HS-5 (cell line): ENCODE measurements around the gene WDR74.
"Not testable (repeated sequence)": the region's sequence is repeated elsewhere in the genome, so short reads cannot be mapped to it uniquely, and the experiment has no call there.

ENCODE experiments used
- DNase-seq: peaks from one replicate; pipeline ENCODE4 v3.0.0-alpha.2; 2012; ENCODE audit warnings: low read depth

The WDR74 gene

GRCh38 chr11:62860835-62861563 is 21.6 kb upstream of the WDR74 start:
- DNase-seq = no peak

GRCh38 chr11:62859281-62859703 is 19.9 kb upstream of the WDR74 start:
- not testable (repeated sequence) for DNase-seq

DNA sequence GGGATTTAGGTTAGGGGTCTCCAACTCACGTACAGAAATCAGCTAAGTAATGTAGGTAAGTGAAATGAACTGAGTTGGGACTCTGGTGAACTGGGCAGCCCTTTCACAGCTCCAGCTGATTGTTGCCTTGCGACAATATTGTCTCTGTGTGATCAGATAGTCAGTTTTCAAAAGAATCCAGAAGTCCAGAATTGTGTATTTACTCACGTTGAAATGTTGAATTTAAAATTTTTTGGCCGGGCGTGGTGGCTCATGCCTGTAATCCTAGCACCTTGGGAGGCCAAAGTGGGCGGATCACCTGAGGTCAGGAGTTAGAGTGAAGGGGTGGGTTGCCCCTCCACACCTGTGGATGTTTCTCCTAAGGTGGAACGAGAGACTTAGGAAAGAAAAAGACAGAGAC is 18.8 kb upstream of the WDR74 start:
- no peak for DNase-seq

- no peak for DNase-seq
These were observed 18.2 kb upstream of the WDR74 start for GRCh38 chr11:62857541-62857982.

GRCh38 chr11:62856333-62856895 is 17.0 kb upstream of the WDR74 start:
- no peak for DNase-seq

DNA sequence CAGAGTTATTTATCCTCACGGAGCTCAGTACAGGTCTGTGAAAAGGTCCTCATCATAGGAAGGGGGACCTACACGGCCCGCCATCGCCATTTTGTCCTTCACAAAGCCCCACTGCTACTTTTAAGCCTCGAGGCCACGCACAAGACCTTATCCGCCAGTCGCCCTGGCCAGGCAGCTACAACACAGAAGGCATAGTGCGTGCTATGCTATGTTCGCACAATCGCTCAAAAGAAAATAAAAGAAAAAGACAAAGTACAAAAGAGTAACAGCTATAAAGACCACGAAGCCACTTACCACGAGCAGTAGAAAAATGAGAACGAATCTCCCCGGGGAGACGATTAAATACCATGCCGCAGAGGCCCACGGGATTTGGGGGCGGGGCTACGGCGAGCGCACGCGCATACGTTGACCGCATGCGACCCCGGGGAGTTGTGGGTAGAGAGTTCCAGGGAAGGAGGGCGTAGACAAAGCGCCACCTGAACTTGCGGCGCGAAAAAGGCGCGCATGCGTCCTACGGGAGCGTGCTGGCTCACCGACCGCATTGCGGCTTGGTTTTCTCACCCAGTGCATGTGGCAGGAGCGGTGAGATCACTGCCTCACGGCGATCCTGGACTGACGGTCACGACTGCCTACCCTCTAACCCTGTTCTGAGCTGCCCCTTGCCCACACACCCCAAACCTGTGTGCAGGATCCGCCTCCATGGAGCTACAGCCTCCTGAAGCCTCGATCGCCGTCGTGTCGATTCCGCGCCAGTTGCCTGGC is 16.4 kb upstream of the WDR74 start:
- peak; percentile 97 for DNase-seq

GRCh38 chr11:62854825-62855570 is 15.6 kb upstream of the WDR74 start:
- no peak for DNase-seq

- DNase-seq = no peak
These were observed 14.8 kb upstream of the WDR74 start for GRCh38 chr11:62854013-62854824.

DNA sequence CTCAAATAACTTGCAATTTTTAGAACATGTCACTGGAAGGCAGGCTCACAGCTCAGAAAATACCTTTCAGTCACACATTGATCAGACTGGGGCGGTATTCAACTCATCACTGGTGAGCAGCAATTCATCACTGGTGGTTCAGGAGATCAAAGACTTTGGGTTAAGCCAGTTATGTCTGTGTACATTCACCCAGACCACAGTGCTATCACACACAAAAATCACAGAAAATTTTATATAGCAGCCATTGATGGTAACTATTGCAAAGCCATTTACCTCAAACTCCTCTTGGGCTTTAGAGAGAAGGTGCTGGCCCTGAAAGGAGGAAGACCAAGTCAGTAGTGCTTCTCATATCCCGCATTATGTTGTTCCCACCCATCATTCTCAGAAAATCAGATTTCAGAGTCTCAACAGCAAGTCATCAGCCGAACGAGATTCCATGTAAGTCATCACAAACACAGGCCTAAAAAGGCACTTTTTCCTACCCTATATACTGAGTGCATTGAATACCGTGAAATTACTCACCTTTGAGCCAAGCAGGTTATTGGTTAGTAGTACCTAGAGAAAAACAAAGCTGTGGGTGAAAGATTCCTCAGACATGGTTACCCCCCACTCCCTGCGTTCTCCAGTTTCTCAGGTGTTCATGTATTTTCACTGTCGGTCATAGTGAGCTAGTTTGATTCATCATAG is 14.0 kb upstream of the WDR74 start:
- DNase-seq = no peak

DNA sequence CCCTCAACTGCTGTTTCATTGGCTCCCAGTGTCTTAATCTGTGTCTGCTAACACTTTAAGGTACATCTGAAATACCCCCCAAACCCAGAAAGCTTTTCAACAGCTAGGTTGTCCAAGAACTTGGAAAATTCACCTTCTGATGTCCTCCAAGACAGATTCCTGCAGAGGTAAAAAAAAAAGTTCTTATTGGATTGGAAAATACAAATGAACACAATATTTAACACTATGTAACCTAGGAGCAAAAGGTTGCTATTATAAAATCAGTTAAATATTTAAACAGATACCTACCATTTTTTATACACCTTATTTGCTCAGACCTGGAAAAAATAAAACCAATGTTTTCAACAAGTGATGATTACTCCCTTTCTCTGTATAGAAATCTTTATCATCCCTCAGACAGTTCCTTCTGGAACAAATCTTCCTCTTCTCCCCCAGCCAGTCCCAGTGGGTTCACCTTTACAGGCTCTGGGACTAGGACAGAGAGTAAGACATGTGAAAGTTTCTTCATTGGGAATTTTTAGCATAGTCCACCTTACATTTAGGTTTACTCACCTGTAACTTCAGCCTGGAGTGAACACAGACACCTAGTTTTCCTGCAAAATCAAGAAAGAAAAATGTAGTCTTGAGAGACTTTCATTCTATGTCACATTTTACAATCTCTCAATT is 13.3 kb upstream of the WDR74 start:
- DNase-seq = no peak

DNA sequence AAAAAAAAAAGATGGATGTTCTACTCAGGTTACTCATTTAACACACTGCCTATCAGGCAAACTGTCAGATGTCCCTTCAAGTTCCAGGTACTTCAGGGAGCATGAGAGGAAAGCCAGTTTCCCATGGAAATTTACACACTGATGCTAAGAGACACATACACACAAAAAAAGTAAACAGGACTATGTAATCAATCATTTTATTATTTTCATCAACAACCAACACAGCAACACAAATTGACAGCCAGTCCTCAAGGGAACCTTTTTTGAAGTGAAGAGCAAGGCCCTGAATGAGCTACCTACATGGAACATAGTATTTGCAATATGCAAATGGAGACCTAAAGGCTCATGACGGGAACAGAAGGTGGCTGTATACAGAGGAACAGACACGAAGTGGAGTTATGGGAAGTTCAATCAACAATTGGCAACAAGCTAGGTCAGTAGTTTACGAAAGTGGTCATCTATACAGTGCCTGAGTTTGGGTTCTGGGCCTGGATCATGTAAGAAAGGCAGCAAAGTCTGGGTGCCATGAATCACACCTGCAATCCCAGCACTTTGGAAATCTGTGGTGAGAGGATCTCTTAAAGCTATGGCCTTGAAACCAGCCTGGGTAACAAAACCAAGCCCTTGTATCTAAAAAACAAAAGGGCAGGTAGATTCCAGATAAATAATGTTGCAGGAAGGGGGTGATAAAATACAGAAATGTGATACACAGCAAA is 12.6 kb upstream of the WDR74 start:
- DNase-seq = no peak

DNA sequence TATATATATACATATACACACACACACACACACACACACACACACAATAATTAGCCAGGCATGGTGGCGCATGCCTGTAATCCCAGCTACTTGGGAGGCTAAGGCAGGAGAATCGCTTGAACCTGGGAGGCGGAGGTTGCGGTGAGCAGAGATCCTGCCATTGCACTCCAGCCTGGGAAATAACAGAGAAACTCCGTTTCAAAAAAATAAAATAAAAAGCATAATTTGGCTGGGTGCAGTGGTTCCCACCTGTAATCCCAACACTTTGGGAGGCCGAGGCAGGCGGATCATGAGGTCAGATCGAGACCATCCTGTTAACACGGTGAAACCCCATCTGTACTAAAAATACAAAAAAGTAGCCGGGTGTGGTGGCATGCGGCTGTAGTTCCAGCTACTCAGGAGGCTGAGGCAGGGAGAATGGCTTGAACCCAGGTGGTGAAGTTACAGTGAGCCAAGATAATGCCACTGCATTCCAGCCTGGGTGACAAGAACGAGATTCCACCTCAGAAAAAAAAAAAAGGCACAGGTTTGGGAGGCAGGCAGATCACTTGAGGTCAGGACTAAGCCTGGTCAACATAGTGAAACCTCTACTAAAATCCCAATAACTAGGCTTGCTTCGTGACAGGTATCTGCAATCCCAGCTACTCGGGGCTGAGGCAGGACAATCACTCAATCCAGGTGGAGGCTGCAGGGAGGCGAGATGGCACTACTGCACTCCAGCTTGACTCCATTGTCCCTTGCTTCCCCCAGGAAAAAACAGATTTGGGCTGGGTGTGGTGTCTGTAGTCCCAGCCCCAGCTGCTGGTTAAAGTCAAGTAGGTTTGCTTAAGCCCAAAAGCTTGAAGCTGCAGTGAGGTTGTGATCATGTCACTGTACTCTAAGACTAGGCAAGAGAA is 11.8 kb upstream of the WDR74 start:
- no peak for DNase-seq

DNA sequence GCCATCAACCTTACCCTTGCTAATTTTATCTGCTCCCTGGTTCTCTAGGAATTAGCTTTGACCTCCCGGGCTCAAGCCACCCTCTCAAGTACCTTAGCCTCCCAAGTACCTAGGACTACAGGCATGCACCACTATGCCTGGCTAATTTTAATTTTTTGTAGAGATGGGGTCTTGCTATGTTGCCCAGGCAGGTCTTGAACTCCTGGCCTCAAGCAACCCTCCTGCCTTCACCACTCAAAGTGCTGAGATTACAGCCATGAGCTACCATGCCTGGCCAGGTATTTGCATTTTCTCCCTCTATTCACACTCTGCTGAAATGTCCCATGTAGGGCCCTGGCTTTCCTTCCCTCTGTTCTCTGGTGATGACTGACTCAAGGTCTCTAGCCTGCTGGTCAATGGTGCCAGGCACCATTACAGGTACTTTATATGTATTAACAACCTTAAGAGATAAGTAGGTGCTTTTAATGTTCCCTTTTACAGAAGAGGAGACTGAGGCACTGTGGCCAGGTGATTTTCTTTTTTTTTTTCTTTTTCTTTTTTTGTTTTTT is 8.5 kb upstream of the WDR74 start:
- DNase-seq = no peak

DNA sequence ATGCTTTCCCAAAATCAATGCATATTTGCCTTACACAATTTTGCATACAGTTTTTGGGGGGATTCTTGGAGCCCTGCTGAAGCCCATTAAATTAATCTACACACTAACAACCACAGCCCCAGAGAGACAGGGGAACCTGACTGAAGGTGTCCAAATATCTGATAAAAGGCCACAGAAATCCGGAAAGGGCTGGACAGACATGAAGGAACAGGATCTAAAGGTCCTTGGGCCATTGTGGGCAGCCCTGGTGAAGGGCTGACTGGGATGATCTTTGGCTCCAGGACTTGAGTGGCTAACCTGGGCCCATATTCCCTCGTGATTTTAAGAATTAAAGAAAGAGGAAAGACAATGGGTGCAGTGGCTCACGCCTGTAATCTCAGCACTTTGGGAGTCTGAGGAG is 6.8 kb upstream of the WDR74 start:
- no peak for DNase-seq

DNA sequence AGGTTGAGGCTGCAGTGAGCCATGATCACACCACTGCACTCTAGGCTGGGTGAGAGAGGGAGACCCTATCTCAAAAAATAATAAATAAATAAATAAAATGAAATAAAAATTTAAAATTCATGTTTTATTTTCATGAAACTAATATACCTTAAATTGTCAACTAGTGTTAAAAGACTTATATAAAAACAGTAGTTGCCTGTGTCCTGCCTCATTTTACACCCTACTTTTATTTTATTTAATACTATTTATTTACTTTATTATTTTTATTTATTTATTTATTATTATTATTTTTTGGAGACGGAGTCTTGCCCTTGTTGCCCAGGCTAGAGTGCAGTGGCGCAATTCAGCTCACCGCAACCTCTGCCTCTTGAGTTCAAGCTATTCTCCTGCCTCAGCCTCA is 4.8 kb upstream of the WDR74 start:
- DNase-seq = no peak

DNA sequence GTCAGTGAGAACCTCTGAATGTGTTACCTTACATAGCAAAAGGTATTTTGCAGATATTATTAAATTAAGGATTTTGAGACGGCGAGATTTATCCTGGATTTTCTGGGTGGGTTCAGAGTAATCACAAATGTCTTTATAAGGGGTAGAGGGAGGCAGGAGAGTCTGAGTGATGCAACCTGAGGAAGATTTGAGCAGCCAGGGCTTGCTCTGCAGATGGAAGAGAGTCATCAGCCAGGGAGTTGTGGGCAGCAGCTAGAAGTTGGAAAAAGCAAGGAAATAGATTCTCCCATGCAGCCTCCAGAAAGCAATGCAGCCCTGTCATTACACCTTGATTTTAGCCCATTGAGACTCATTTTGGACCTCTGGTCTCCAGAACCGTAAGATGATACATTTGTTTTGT is 4.1 kb upstream of the WDR74 start:
- no peak for DNase-seq

DNA sequence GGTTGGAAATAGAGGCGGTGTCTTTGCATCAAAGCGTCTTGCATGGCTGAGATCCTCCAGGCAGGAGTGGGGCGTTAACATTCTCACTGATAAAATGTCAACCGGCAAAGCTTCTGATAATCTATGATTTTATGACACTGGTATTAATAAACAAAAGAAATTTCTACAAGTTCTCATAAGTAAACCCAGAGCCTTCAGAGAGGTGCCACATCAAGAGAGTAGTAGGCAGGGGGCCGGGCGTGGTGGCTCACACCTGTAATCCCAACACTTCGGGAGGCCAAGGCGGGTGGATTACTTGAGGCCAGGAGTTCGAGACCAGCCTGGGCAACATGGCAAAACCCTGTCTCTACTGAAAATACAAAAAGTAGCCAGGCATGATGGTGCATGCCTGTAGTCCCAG is 3.5 kb upstream of the WDR74 start:
- not testable (repeated sequence) for DNase-seq

- no peak for DNase-seq
These were observed 2.9 kb upstream of the WDR74 start for GRCh38 chr11:62842171-62842741.
